SK-N-SH (cell line): ENCODE measurements around the gene MPPED2. TPM values are rescaled to one million over a fixed set of nuclear protein-coding genes. Genes with fewer than 3 reads are reported as not detected.

Experiments
- CTCF ChIA-PET: fragments of 300-600, 350-600 bp; formaldehyde crosslinking; extraction: SDS; loops from one replicate; lab custom pipeline; 2021; lab: Yijun Ruan, JAX
- POLR2A ChIA-PET: fragments of 350-600 bp; sonication (Branson Sonifier 250); formaldehyde crosslinking; extraction: SDS; loops from one replicate; lab custom pipeline; 2020; ENCODE audit warnings: antibody characterized with exemption, inconsistent platforms; lab: Yijun Ruan, JAX
- DNase-seq: peaks from one replicate; pipeline ENCODE4 v3.0.0; 2012
- H2AFZ ChIP-seq: fragments of 200-600 bp; sonication (generic); 2 replicates; pipeline ENCODE4 v1.8.1; 2016; ENCODE audit warnings: antibody characterized with exemption, mild to moderate bottlenecking, low read depth
- H3F3A ChIP-seq: fragments of 200-600 bp; sonication (generic); replicated peaks from 2 replicates; pipeline ENCODE3; 2016; ENCODE audit warnings: antibody characterized with exemption, mild to moderate bottlenecking; ENCODE audit not compliant: insufficient read depth
- H3K27ac ChIP-seq, 2 experiments: fragments of 200-500 bp in 1 of 2; fragments of 200-600 bp in 1 of 2; sonication (Bioruptor generic) in 1 of 2; sonication (generic), shearing (Covaris generic) in 1 of 2; 2 replicates each; pipeline versions ENCODE4 v1.5.1 to v1.6.1; 2014 to 2016; ENCODE audit warnings: low read depth in 2 of 2, inconsistent platforms in 1 of 2, low read length in 1 of 2, mild to moderate bottlenecking in 1 of 2, mixed read lengths in 1 of 2
- H3K27me3 ChIP-seq: fragments of 200-600 bp; sonication (generic), shearing (Covaris generic); 2 replicates; pipeline ENCODE4 v1.6.1; 2016; ENCODE audit warnings: mixed run types; ENCODE audit not compliant: insufficient read depth
- H3K36me3 ChIP-seq, 2 experiments: fragments of 200-500 bp in 1 of 2; fragments of 200-600 bp in 1 of 2; sonication (Bioruptor generic) in 1 of 2; sonication (generic) in 1 of 2; replicated peaks in 1 of 2; 2 replicates each; pipeline versions ENCODE3 to v1.5.1; 2014 to 2016; ENCODE audit warnings: low read length in 1 of 2, mild to moderate bottlenecking in 1 of 2; ENCODE audit not compliant: insufficient read depth in 2 of 2, control insufficient read depth in 1 of 2
- H3K4me1 ChIP-seq, 2 experiments: fragments of 200-500 bp in 1 of 2; fragments of 200-600 bp in 1 of 2; sonication (Bioruptor generic) in 1 of 2; sonication (generic), shearing (Covaris generic) in 1 of 2; 2 replicates each; pipeline versions ENCODE4 v1.5.1 to v1.6.1; 2014 to 2016; ENCODE audit warnings: low read depth in 1 of 2, low read length in 1 of 2, mixed run types in 1 of 2; ENCODE audit not compliant: insufficient read depth in 2 of 2, control insufficient read depth in 1 of 2
- H3K4me2 ChIP-seq: fragments of 200-600 bp; sonication (generic), shearing (Covaris generic); 2 replicates; pipeline ENCODE4 v1.6.1; 2017; ENCODE audit warnings: mixed run types
- H3K4me3 ChIP-seq, 2 experiments: fragments of 200-500 bp in 1 of 2; fragments of 200-600 bp in 1 of 2; sonication (Bioruptor generic) in 1 of 2; sonication (generic), shearing (Covaris generic) in 1 of 2; 2 replicates each; pipeline versions ENCODE4 v1.5.1 to v1.8.1; 2014 to 2016; ENCODE audit warnings: low read depth in 2 of 2, inconsistent platforms in 1 of 2, low read length in 1 of 2, mild to moderate bottlenecking in 1 of 2, mixed read lengths in 1 of 2, moderate library complexity in 1 of 2
- H3K79me2 ChIP-seq: fragments of 200-600 bp; sonication (generic); 2 replicates; pipeline ENCODE4 v1.8.1; 2017; ENCODE audit warnings: mild to moderate bottlenecking; ENCODE audit not compliant: insufficient read depth
- H3K9ac ChIP-seq: fragments of 200-600 bp; sonication (generic); 2 replicates; pipeline ENCODE4 v1.6.1; 2017; ENCODE audit warnings: mixed run types
- H3K9me2 ChIP-seq: fragments of 200-600 bp; sonication (generic); 2 replicates; pipeline ENCODE4 v1.6.1; 2017; ENCODE audit warnings: mixed run types
- H3K9me3 ChIP-seq: fragments of 200-600 bp; sonication (generic); 2 replicates; pipeline ENCODE4 v1.6.1; 2017; ENCODE audit warnings: mixed run types, mild to moderate bottlenecking, moderate library complexity
- H4K20me1 ChIP-seq: fragments of 200-600 bp; sonication (generic); 2 replicates; pipeline ENCODE4 v1.6.1; 2017; ENCODE audit warnings: mild to moderate bottlenecking, mixed run types; ENCODE audit not compliant: insufficient read depth
- GATA2 ChIP-seq: sonication (generic); formaldehyde crosslinking; IDR thresholded peaks from 2 replicates; pipeline ENCODE4 v1.5.0; 2020; ENCODE audit warnings: mild to moderate bottlenecking, missing genetic modification reagents
- MXI1 ChIP-seq: IDR thresholded peaks from 2 replicates; pipeline ENCODE4 v1.6.1; 2012; ENCODE audit warnings: mild to moderate bottlenecking, low read depth, low read length, improper control_type of control experiment
- NRF1 ChIP-seq: IDR thresholded peaks from 2 replicates; pipeline ENCODE4 v1.6.1; 2012; ENCODE audit warnings: low read depth, mild to moderate bottlenecking, low read length
- PBX3 ChIP-seq: IDR thresholded peaks from 2 replicates; pipeline ENCODE4; 2012
- RCOR1 ChIP-seq: fragments of 150-350 bp; IDR thresholded peaks from 2 replicates; pipeline ENCODE4 v1.6.1; 2017; ENCODE audit warnings: antibody characterized with exemption, low read length
- SIN3A ChIP-seq: IDR thresholded peaks from 2 replicates; pipeline ENCODE4 v1.6.1; 2012; ENCODE audit warnings: low read depth, mild to moderate bottlenecking, low read length, moderate library complexity, borderline replicate concordance
- TAF1 ChIP-seq: IDR thresholded peaks from 2 replicates; pipeline ENCODE4 v1.6.1; 2012; ENCODE audit warnings: low read depth, mild to moderate bottlenecking, low read length, moderate library complexity, borderline replicate concordance
- TCF12 ChIP-seq: IDR thresholded peaks from 2 replicates; pipeline ENCODE4 v1.4.0; 2012
- TEAD4 ChIP-seq: IDR thresholded peaks from 2 replicates; pipeline ENCODE4 v1.4.0; 2012; ENCODE audit warnings: mild to moderate bottlenecking, borderline replicate concordance; ENCODE audit not compliant: insufficient read depth
- USF2 ChIP-seq: fragments of 150-350 bp; IDR thresholded peaks from 2 replicates; pipeline ENCODE4 v1.6.1; 2017; ENCODE audit warnings: antibody characterized with exemption, low read length, low read depth, borderline replicate concordance
- YY1 ChIP-seq: IDR thresholded peaks from 2 replicates; pipeline ENCODE4 v1.4.0; 2012; ENCODE audit warnings: low read depth, mild to moderate bottlenecking
- WGBS: methylation state at CpG from one replicate; pipeline ENCODE4 v1.1.6; 2017; ENCODE audit warnings: low lambda C conversion rate; 5-methylcytosine and 5-hydroxymethylcytosine counted together
- polyA plus RNA-seq, 3 experiments: library from polyadenylated mRNA; depleted of rRNA; stranded (reverse); fragments of >200 nt; gene quantifications; 2 replicates each; pipeline ENCODE4 v1.2.3, GENCODE V29; 2012
- TF ChIP-seq, protein P1 (sequence below): IDR thresholded peaks from 2 replicates; pipeline ENCODE4 v1.4.0; 2012; ENCODE audit warnings: low read depth, borderline replicate concordance
- TF ChIP-seq, protein P2 (sequence below): fragments of 200-600 bp; sonication (generic); IDR thresholded peaks from 2 replicates; pipeline ENCODE4 v1.6.1; 2017; ENCODE audit warnings: antibody characterized with exemption, mild to moderate bottlenecking, moderate library complexity
- TF ChIP-seq, protein P3 (sequence below): IDR thresholded peaks from 2 replicates; pipeline ENCODE4 v1.4.0; 2012; ENCODE audit warnings: low read depth, borderline replicate concordance
- TF ChIP-seq, protein P4 (sequence below): fragments of 150-350 bp; IDR thresholded peaks from 2 replicates; pipeline ENCODE4 v1.6.1; 2016; ENCODE audit warnings: mild to moderate bottlenecking, low read depth, low read length

Gene MPPED2
- polyA plus RNA-seq, 1 of the 3 experiments (the other 2 are of a cell fraction): 0.05 TPM

DNA sequence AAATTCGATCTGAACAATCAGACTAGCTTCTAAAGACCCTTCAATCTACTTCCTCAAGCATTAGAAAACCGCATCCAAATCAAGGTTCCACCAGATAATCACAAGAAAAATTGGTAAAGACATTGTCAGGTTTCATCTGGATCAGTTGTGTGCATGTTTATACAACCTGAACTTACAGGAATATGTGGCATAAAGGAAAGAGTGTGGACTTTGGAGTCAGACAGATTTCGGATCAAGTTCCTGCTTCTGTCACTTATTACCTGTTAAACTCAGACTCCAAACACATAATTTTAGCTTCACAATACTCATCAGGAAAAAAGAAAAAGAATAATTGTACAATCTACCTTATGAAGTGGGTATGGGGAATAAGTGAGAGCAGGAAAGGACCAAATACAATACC is 80.5 kb downstream of the MPPED2 start:
- no peaks in the 10 kb centered on the region for H3K36me3 ChIP-seq
- no peak overlapping the region for H3K4me2 ChIP-seq
- no peaks in the 10 kb centered on the region for H3K9me3 ChIP-seq
- no peak overlapping the region for H3K4me3 ChIP-seq
- no peaks in the 10 kb centered on the region for H3F3A ChIP-seq
- no peak for DNase-seq
- H3K9me2 ChIP-seq: no peaks in the 10 kb centered on the region
- H3K27ac ChIP-seq: no peak overlapping the region
- no peaks in the 10 kb centered on the region for H3K79me2 ChIP-seq
- ChIA-PET CTCF (no interaction called here), POLR2A (no interaction called here)
- 13% methylated on average over 3 of the region's 3 CpGs for WGBS
- H3K27me3 ChIP-seq: no peaks in the 10 kb centered on the region
- TF ChIP-seq USF2 (no peak), PBX3 (no peak), TAF1 (no peak), TCF12 (no peak), SIN3A (no peak), GATA2 (CRISPR knock-in tag) (no peak), MXI1 (no peak), TEAD4 (no peak), RCOR1 (no peak), YY1 (no peak), NRF1 (no peak)
- TF ChIP-seq, protein P1, sequence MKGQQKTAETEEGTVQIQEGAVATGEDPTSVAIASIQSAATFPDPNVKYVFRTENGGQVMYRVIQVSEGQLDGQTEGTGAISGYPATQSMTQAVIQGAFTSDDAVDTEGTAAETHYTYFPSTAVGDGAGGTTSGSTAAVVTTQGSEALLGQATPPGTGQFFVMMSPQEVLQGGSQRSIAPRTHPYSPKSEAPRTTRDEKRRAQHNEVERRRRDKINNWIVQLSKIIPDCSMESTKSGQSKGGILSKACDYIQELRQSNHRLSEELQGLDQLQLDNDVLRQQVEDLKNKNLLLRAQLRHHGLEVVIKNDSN: no peak
- TF ChIP-seq, protein P2, sequence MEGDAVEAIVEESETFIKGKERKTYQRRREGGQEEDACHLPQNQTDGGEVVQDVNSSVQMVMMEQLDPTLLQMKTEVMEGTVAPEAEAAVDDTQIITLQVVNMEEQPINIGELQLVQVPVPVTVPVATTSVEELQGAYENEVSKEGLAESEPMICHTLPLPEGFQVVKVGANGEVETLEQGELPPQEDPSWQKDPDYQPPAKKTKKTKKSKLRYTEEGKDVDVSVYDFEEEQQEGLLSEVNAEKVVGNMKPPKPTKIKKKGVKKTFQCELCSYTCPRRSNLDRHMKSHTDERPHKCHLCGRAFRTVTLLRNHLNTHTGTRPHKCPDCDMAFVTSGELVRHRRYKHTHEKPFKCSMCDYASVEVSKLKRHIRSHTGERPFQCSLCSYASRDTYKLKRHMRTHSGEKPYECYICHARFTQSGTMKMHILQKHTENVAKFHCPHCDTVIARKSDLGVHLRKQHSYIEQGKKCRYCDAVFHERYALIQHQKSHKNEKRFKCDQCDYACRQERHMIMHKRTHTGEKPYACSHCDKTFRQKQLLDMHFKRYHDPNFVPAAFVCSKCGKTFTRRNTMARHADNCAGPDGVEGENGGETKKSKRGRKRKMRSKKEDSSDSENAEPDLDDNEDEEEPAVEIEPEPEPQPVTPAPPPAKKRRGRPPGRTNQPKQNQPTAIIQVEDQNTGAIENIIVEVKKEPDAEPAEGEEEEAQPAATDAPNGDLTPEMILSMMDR: no peak
- TF ChIP-seq, protein P3, sequence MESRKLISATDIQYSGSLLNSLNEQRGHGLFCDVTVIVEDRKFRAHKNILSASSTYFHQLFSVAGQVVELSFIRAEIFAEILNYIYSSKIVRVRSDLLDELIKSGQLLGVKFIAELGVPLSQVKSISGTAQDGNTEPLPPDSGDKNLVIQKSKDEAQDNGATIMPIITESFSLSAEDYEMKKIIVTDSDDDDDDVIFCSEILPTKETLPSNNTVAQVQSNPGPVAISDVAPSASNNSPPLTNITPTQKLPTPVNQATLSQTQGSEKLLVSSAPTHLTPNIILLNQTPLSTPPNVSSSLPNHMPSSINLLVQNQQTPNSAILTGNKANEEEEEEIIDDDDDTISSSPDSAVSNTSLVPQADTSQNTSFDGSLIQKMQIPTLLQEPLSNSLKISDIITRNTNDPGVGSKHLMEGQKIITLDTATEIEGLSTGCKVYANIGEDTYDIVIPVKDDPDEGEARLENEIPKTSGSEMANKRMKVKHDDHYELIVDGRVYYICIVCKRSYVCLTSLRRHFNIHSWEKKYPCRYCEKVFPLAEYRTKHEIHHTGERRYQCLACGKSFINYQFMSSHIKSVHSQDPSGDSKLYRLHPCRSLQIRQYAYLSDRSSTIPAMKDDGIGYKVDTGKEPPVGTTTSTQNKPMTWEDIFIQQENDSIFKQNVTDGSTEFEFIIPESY: no peak
- TF ChIP-seq, protein P4, sequence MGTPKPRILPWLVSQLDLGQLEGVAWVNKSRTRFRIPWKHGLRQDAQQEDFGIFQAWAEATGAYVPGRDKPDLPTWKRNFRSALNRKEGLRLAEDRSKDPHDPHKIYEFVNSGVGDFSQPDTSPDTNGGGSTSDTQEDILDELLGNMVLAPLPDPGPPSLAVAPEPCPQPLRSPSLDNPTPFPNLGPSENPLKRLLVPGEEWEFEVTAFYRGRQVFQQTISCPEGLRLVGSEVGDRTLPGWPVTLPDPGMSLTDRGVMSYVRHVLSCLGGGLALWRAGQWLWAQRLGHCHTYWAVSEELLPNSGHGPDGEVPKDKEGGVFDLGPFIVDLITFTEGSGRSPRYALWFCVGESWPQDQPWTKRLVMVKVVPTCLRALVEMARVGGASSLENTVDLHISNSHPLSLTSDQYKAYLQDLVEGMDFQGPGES: no peak
- no peak overlapping the region for H3K9ac ChIP-seq
- H4K20me1 ChIP-seq: no peaks in the 10 kb centered on the region
- H2AFZ ChIP-seq: no peak overlapping the region
- peaks cover 0 to 11% of the 10 kb centered on the region in 2 experiments; a peak in 1 of 4 replicates for H3K4me1 ChIP-seq
